Endometrial microvascular endothelial cells (primary cell): ENCODE results near the gene PRR23B. TPM values are rescaled to one million over a fixed set of nuclear protein-coding genes. Genes with fewer than 3 reads are reported as not detected.
"Not testable (repeated sequence)": the region's sequence is repeated elsewhere in the genome, so short reads cannot be mapped to it uniquely, and the experiment has no call there.

Experiments
- in situ Hi-C: cut with HindIII; loops from 2 replicates; pipeline ENCODE4 v1.10.0; 2017; ENCODE audit warnings: low sequenced_read_pairs, low pct_unique_long_range_greater_than_20kb; ENCODE audit errors: inconsistent ontology term
- total RNA-seq: library from RNA; depleted of rRNA; stranded (reverse); fragments of >200 nt; gene quantifications from one replicate; pipeline ENCODE4 v1.2.3, GENCODE V29; 2015; ENCODE audit errors: inconsistent ontology term

Gene PRR23B
- total RNA-seq: not detected

GRCh38 chr3:139020868-139021234 lies at the start of gene PRR23B:
Gene PRR23B (minus strand): TSS chr3:139020926. CDS start chr3:139020661, 265 bp downstream.
- in situ Hi-C loops: no loop called here

GRCh38 chr3:139062918-139063317 lies 42.2 kb upstream of the PRR23B start:
- in situ Hi-C loops: no loop called here

GRCh38 chr3:139052802-139053600 lies 32.3 kb upstream of the PRR23B start:
- in situ Hi-C loops: no loop called here

- in situ Hi-C loops: no loop called here
Measured at GRCh38 chr3:139044366-139045210, 23.9 kb upstream of the PRR23B start, which contains the start of gene PRR23C. Gene PRR23C (minus strand): TSS chr3:139044892. CDS start chr3:139044620, 272 bp downstream.

- in situ Hi-C loops: no loop called here
Measured at GRCh38 chr3:139043554-139044365, 23.0 kb upstream of the PRR23B start.

GRCh38 chr3:139037478-139037877 lies 16.8 kb upstream of the PRR23B start:
- in situ Hi-C loops: no loop called here

- in situ Hi-C loops: no loop called here
Measured at GRCh38 chr3:139032326-139033002, 11.7 kb upstream of the PRR23B start.

- in situ Hi-C loops: not testable (repeated sequence)
Measured at GRCh38 chr3:139030576-139030975, 9.8 kb upstream of the PRR23B start.

- in situ Hi-C loops: no loop called here
Measured at GRCh38 chr3:139024968-139025367, 4.2 kb upstream of the PRR23B start.

- in situ Hi-C loops: no loop called here
Measured at GRCh38 chr3:139020036-139020867, 474 bp downstream of the PRR23B start.

- in situ Hi-C loops: no loop called here
Measured at GRCh38 chr3:139016430-139017048, 4.2 kb downstream of the PRR23B start.

- in situ Hi-C loops: no loop called here
Measured at GRCh38 chr3:139006051-139006716, 14.5 kb downstream of the PRR23B start, which contains the start of gene PRR23A. Gene PRR23A (minus strand): TSS chr3:139006268. CDS start chr3:139006268, 0 bp downstream.

GRCh38 chr3:139005356-139005993 lies 15.3 kb downstream of the PRR23B start:
- in situ Hi-C loops: no loop called here

- in situ Hi-C loops: no loop called here
Measured at GRCh38 chr3:138995706-138996105, 25.0 kb downstream of the PRR23B start.

GRCh38 chr3:138987181-138987580 lies 33.5 kb downstream of the PRR23B start:
- in situ Hi-C loops: no loop called here

GRCh38 chr3:138985932-138986331 lies 34.8 kb downstream of the PRR23B start:
- in situ Hi-C loops: no loop called here
